ENCODE results near the gene ADAMTS12. TPM values are rescaled to one million over a fixed set of nuclear protein-coding genes. Genes with fewer than 3 reads are reported as not detected.

Gene ADAMTS12
- total and polyA plus RNA-seq, 2 of the 8 experiments (the other 6 are each of a cell fraction or from before 2014, with no cell fraction given) = 6.4 to 12.8 TPM

DNA sequence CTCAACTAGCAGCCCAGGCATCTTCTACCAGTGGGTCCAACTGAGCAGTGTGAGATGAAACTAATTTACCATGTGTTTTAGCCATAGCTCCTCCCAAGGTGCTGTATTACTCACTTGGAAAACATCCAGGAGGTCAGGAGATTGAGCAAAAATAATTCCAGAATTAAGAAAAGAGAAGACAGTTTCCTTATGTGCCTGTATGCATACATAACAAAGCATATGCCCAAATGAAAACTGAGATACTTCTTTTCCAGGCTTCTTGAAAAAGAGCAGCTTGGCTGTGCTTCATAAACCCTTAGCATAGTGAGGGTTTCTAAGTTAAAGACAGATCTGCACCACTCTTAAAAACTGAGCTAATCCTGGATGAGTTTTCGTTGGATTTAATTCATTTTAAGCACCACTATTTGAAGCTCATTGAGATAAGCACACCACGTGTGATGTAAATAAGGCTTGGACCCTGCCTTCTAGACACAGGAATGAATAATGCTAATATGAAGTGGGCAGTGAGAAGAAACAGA, 119.4 kb downstream of the ADAMTS12 start:
- no peaks in the 10 kb centered on the region for H3K23me2 ChIP-seq (ENCODE audit: low read depth, low read length)
- H3K4me3 ChIP-seq (ENCODE audit: extremely low read depth in 1 of 4, insufficient read depth in 2 of 4, low read depth in 3 of 4, low read length in 4 of 4) = no peak overlapping the region
- H3K4me1 ChIP-seq (replicated peaks in 1 of 4; ENCODE audit: control insufficient read depth in 3 of 4, insufficient read depth in 4 of 4, low read length in 3 of 4) = no peaks in the 10 kb centered on the region
- H4K8ac ChIP-seq (ENCODE audit: extremely low read depth, insufficient read depth, low read length) = no peak overlapping the region
- no peak overlapping the region for H2BK5ac ChIP-seq (ENCODE audit: low read depth, low read length)
- H3K4ac ChIP-seq (replicated peaks; ENCODE audit: insufficient read length, low read depth, low read length) = no peak overlapping the region
- 82% methylated on average over 2 of the region's 2 CpGs; no CpG with 5 or more reads in 1 of the 2 experiments for WGBS, 2 experiments (ENCODE audit: extremely low coverage in 1 of 2, insufficient coverage in 1 of 2, insufficient read length in 1 of 2, insufficient replicate concordance in 2 of 2, low coverage in 1 of 2, low lambda C conversion rate in 2 of 2, missing lambda C conversion rate in 1 of 2)
- no peak overlapping the region for H2BK15ac ChIP-seq (ENCODE audit: low read length)
- H3K4me2 ChIP-seq (ENCODE audit: insufficient read depth in 1 of 2, low read depth in 2 of 2, low read length in 2 of 2) = no peak overlapping the region
- no peaks in the 10 kb centered on the region for H3K79me1 ChIP-seq (ENCODE audit: low read depth, low read length)
- H3K23ac ChIP-seq (ENCODE audit: insufficient read length) = no peak overlapping the region
- DNase-seq (ENCODE audit: low read depth in 1 of 2, low spot score in 2 of 2) (no peak), FAIRE-seq (no peak)
- H4K20me1 ChIP-seq (replicated peaks in 1 of 2; ENCODE audit: control insufficient read depth in 1 of 2, insufficient read depth in 2 of 2, low read length in 2 of 2) = no peaks in the 10 kb centered on the region
- ChIA-PET CTCF (ENCODE audit: partially characterized antibody) (interaction anchor here (1.1 to 1.4 kb wide), 2 partner anchors 8 kb away, joined by 3 read pairs; no protein-coding TSS in a partner anchor), POLR2A (ENCODE audit: partially characterized antibody) (no interaction called here)
- H3K27me3 ChIP-seq (replicated peaks in 1 of 4; ENCODE audit: control insufficient read depth in 3 of 4, extremely low read depth in 1 of 4, insufficient read depth in 3 of 4, low read length in 3 of 4) = no peaks in the 10 kb centered on the region
- no peak overlapping the region for H2AK5ac ChIP-seq (ENCODE audit: low read depth, low read length)
- no peak overlapping the region for H3K14ac ChIP-seq (ENCODE audit: insufficient read length)
- H3K9ac ChIP-seq (replicated peaks in 1 of 4; ENCODE audit: extremely low read depth in 1 of 4, low read depth in 3 of 4, low read length in 3 of 4) = no peak overlapping the region
- no peaks in the 10 kb centered on the region for H3K9me3 ChIP-seq (ENCODE audit: insufficient read depth in 2 of 2, low read depth in 1 of 2, low read length in 1 of 2)
- no peak overlapping the region for H4K91ac ChIP-seq (replicated peaks; ENCODE audit: insufficient read length, low read length)
- no peak overlapping the region for H2BK120ac ChIP-seq (replicated peaks; ENCODE audit: low read depth, low read length)
- H3K36me3 ChIP-seq (ENCODE audit: control insufficient read depth in 2 of 4, insufficient read depth in 4 of 4, low read length in 3 of 4) = no peaks in the 10 kb centered on the region
- H3K18ac ChIP-seq (ENCODE audit: extremely low read depth, low read length) = no peak overlapping the region
- H3K27ac ChIP-seq (ENCODE audit: low read depth, low read length) = no peak overlapping the region
- H2BK12ac ChIP-seq (ENCODE audit: low read depth, low read length) = no peak overlapping the region
- no peak overlapping the region for H2BK20ac ChIP-seq (ENCODE audit: low read length)
- no peak overlapping the region for H4K5ac ChIP-seq (ENCODE audit: insufficient read length, low read depth, low read length)
- no peak overlapping the region for H2AFZ ChIP-seq (ENCODE audit: low read length)
- H3K79me2 ChIP-seq (ENCODE audit: control insufficient read depth in 1 of 2, insufficient read depth in 2 of 2, low read length in 2 of 2) = no peaks in the 10 kb centered on the region
- no peak overlapping the region for H3K56ac ChIP-seq (replicated peaks; ENCODE audit: insufficient read length, low read depth, low read length)
- TF ChIP-seq RNF2 (IDR thresholded peaks at IDR 0.05; ENCODE audit: borderline replicate concordance, low read depth, low read length, missing control alignments, poor library complexity, severe bottlenecking) (no peak), RAD21 (IDR thresholded peaks at IDR 0.05 in 1 of 2, conservative IDR thresholded peaks at IDR 0.05 in 1 of 2; ENCODE audit: low read depth in 2 of 2, low read length in 2 of 2) (no peak), ZNF274 (IDR thresholded peaks at IDR 0.05; ENCODE audit: borderline replicate concordance, extremely low read depth, low read length) (no peak), HDAC6 (IDR thresholded peaks at IDR 0.05; ENCODE audit: low read depth, low read length) (no peak), SP2 (IDR thresholded peaks at IDR 0.05; ENCODE audit: low read length) (no peak)
- TF ChIP-seq, protein P1, sequence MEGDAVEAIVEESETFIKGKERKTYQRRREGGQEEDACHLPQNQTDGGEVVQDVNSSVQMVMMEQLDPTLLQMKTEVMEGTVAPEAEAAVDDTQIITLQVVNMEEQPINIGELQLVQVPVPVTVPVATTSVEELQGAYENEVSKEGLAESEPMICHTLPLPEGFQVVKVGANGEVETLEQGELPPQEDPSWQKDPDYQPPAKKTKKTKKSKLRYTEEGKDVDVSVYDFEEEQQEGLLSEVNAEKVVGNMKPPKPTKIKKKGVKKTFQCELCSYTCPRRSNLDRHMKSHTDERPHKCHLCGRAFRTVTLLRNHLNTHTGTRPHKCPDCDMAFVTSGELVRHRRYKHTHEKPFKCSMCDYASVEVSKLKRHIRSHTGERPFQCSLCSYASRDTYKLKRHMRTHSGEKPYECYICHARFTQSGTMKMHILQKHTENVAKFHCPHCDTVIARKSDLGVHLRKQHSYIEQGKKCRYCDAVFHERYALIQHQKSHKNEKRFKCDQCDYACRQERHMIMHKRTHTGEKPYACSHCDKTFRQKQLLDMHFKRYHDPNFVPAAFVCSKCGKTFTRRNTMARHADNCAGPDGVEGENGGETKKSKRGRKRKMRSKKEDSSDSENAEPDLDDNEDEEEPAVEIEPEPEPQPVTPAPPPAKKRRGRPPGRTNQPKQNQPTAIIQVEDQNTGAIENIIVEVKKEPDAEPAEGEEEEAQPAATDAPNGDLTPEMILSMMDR (IDR thresholded peaks at IDR 0.05; ENCODE audit: control extremely low read depth in 1 of 3, insufficient read depth in 1 of 3, low read depth in 1 of 3, low read length in 3 of 3) = no peak
- TF ChIP-seq, protein P2, sequence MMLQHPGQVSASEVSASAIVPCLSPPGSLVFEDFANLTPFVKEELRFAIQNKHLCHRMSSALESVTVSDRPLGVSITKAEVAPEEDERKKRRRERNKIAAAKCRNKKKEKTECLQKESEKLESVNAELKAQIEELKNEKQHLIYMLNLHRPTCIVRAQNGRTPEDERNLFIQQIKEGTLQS (IDR thresholded peaks at IDR 0.05; ENCODE audit: insufficient read depth, low read depth, low read length) = no peak

All from H1 (cell line).